ENCODE data around the gene PRSS37.
"Not testable (repeated sequence)": the region's sequence is repeated elsewhere in the genome, so short reads cannot be mapped to it uniquely, and the experiment has no call there.

Gene PRSS37

GRCh38 chr7:141864765-141865447 is 23.6 kb upstream of the PRSS37 start:
- H3K27ac ChIP-seq (ENCODE audit: low read length) = no peak overlapping the region
- no peaks in the 10 kb centered on the region for H3K36me3 ChIP-seq (ENCODE audit: control insufficient read depth in 2 of 2, insufficient read depth in 2 of 2, low read length in 2 of 2)
- no peak overlapping the region for H3K4me3 ChIP-seq (ENCODE audit: low read length in 2 of 2)
- H3K27me3 ChIP-seq (ENCODE audit: control insufficient read depth in 1 of 2, insufficient read depth in 2 of 2, low read length in 2 of 2) = no peaks in the 10 kb centered on the region
- H3K4me1 ChIP-seq (ENCODE audit: control insufficient read depth, insufficient read depth, low read length) = no peaks in the 10 kb centered on the region
- H3K9me3 ChIP-seq (ENCODE audit: control insufficient read depth in 2 of 2, low read length in 2 of 2) = no peaks in the 10 kb centered on the region
- no peak overlapping the region for H3K9ac ChIP-seq (ENCODE audit: low read length in 2 of 2)

GRCh38 chr7:141860207-141860606 is 18.9 kb upstream of the PRSS37 start:
- H3K9ac ChIP-seq (ENCODE audit: low read length in 2 of 2) = no peak overlapping the region
- no peaks in the 10 kb centered on the region for H3K27me3 ChIP-seq (ENCODE audit: control insufficient read depth in 1 of 2, insufficient read depth in 2 of 2, low read length in 2 of 2)
- H3K36me3 ChIP-seq (ENCODE audit: control insufficient read depth in 2 of 2, insufficient read depth in 2 of 2, low read length in 2 of 2) = no peaks in the 10 kb centered on the region
- no peaks in the 10 kb centered on the region for H3K4me1 ChIP-seq (ENCODE audit: control insufficient read depth, insufficient read depth, low read length)
- H3K4me3 ChIP-seq (ENCODE audit: low read length in 2 of 2) = no peak overlapping the region
- H3K9me3 ChIP-seq (ENCODE audit: control insufficient read depth in 2 of 2, low read length in 2 of 2) = peaks cover 0 to 3% of the 10 kb centered on the region in 2 donors
- H3K27ac ChIP-seq (ENCODE audit: low read length) = no peak overlapping the region

DNA sequence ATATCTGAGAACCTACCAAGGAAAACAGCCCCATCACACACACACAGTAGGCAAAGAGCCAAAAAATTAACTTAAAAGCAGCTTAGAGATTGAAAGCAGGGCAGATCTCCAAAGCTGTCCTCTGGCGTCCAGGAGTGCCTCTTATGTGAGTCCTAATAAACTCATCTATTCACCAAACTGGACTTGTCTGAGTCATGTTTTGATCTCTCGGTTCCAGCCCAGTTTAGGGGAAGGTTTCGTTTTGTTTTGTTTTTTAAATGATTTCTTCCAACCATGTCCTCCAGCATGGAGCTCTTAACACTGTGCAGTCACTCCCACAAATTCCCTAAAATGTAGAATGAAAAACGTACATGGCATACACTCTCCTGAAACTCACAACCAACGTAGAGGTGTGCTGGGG is 6.7 kb upstream of the PRSS37 start:
- peaks cover 3 to 10% of the 10 kb centered on the region in 2 donors for H3K9me3 ChIP-seq (ENCODE audit: control insufficient read depth in 2 of 2, low read length in 2 of 2)
- no peaks in the 10 kb centered on the region for H3K36me3 ChIP-seq (ENCODE audit: control insufficient read depth in 2 of 2, insufficient read depth in 2 of 2, low read length in 2 of 2)
- no peak overlapping the region for H3K9ac ChIP-seq (ENCODE audit: low read length in 2 of 2)
- H3K4me1 ChIP-seq (ENCODE audit: control insufficient read depth, insufficient read depth, low read length) = no peaks in the 10 kb centered on the region
- H3K4me3 ChIP-seq (ENCODE audit: low read length in 2 of 2) = no peak overlapping the region
- H3K27me3 ChIP-seq (ENCODE audit: control insufficient read depth in 1 of 2, insufficient read depth in 2 of 2, low read length in 2 of 2) = no peaks in the 10 kb centered on the region
- no peak overlapping the region for H3K27ac ChIP-seq (ENCODE audit: low read length)

DNA sequence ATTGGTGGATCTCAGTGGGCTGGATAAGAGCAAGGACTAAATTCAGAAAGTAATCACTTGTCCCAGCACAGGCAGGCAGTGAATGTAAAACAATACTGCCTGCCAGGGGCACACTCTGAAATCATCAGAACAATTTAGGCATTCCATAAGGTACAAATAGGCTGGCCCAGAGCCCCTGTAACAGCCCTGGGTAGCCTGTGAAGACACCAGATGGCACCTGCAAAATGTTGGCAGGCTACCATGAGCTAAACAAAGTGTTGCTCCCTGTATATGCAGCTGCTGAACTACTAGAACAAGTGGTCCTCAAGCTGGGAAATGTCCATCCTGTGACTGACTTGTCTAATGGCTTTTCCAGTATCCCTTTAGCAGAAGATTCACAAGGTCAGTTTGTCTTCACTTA is 3.0 kb upstream of the PRSS37 start:
- Histone ChIP-seq H3K9me3 (ENCODE audit: control insufficient read depth in 2 of 2, low read length in 2 of 2) (peaks cover 3 to 7% of the 10 kb centered on the region in 2 donors), H3K36me3 (ENCODE audit: control insufficient read depth in 2 of 2, insufficient read depth in 2 of 2, low read length in 2 of 2) (no peaks in the 10 kb centered on the region), H3K27me3 (ENCODE audit: control insufficient read depth in 1 of 2, insufficient read depth in 2 of 2, low read length in 2 of 2) (no peaks in the 10 kb centered on the region), H3K27ac (ENCODE audit: low read length) (no peak overlapping the region), H3K9ac (ENCODE audit: low read length in 2 of 2) (no peak overlapping the region), H3K4me1 (ENCODE audit: control insufficient read depth, insufficient read depth, low read length) (no peaks in the 10 kb centered on the region), H3K4me3 (ENCODE audit: low read length in 2 of 2) (no peak overlapping the region)

DNA sequence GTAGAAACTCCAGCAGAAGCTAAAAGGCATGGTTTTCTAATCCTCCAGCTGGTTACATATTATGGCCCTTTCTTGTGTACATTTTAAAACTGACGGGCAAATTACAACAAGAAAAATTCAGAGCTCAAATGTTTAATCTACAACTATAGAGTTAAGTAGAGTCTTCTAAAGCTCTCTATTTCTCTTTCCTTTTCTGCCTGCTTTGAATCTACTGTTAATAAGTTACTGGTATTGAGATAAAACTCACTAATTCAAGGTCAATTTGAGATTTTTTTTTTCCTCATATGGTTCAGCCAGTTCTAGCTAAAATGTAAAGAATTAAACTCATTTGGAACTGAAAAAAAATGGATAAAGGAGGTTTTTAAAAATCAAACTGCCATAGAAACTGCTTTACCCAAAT is 1.6 kb upstream of the PRSS37 start:
- no peaks in the 10 kb centered on the region for H3K27me3 ChIP-seq (ENCODE audit: control insufficient read depth in 1 of 2, insufficient read depth in 2 of 2, low read length in 2 of 2)
- no peak overlapping the region for H3K27ac ChIP-seq (ENCODE audit: low read length)
- H3K4me3 ChIP-seq (ENCODE audit: low read length in 2 of 2) = no peak overlapping the region
- H3K36me3 ChIP-seq (ENCODE audit: control insufficient read depth in 2 of 2, insufficient read depth in 2 of 2, low read length in 2 of 2) = no peaks in the 10 kb centered on the region
- no peak overlapping the region for H3K9ac ChIP-seq (ENCODE audit: low read length in 2 of 2)
- peaks cover 3 to 4% of the 10 kb centered on the region in 2 donors for H3K9me3 ChIP-seq (ENCODE audit: control insufficient read depth in 2 of 2, low read length in 2 of 2)
- no peaks in the 10 kb centered on the region for H3K4me1 ChIP-seq (ENCODE audit: control insufficient read depth, insufficient read depth, low read length)

- H3K27ac ChIP-seq (ENCODE audit: low read length) = no peak overlapping the region
- no peak overlapping the region for H3K9ac ChIP-seq (ENCODE audit: low read length in 2 of 2)
- H3K4me3 ChIP-seq (ENCODE audit: low read length in 2 of 2) = no peak overlapping the region
- no peaks in the 10 kb centered on the region for H3K36me3 ChIP-seq (ENCODE audit: control insufficient read depth in 2 of 2, insufficient read depth in 2 of 2, low read length in 2 of 2)
- H3K27me3 ChIP-seq (ENCODE audit: control insufficient read depth in 1 of 2, insufficient read depth in 2 of 2, low read length in 2 of 2) = no peaks in the 10 kb centered on the region
- no peaks in the 10 kb centered on the region for H3K4me1 ChIP-seq (ENCODE audit: control insufficient read depth, insufficient read depth, low read length)
- H3K9me3 ChIP-seq (ENCODE audit: control insufficient read depth in 2 of 2, low read length in 2 of 2) = no peaks in the 10 kb centered on the region
Observed at GRCh38 chr7:141840708-141841107, 577 bp downstream of the PRSS37 start.

DNA sequence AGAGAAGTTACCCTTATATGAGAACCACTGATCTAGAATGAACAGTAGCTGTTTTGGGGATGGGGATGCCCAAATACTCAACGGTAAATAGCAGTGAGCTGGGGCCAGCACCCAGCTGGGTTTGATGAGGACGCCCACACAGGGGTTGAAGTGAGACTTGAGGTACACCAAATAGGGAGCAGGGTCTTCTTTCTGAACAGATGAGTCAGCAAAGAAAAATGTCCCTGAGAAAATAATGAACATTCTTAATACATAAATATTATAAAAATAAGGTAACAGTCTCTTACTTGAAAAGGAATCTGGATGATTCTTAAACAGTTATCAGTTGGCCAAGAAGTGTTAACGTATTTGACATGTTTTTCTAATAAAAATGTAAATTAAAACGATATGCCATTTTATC is 2.0 kb downstream of the PRSS37 start:
- no peaks in the 10 kb centered on the region for H3K9me3 ChIP-seq (ENCODE audit: control insufficient read depth in 2 of 2, low read length in 2 of 2)
- no peaks in the 10 kb centered on the region for H3K36me3 ChIP-seq (ENCODE audit: control insufficient read depth in 2 of 2, insufficient read depth in 2 of 2, low read length in 2 of 2)
- no peak overlapping the region for H3K9ac ChIP-seq (ENCODE audit: low read length in 2 of 2)
- no peaks in the 10 kb centered on the region for H3K4me1 ChIP-seq (ENCODE audit: control insufficient read depth, insufficient read depth, low read length)
- no peak overlapping the region for H3K27ac ChIP-seq (ENCODE audit: low read length)
- H3K27me3 ChIP-seq (ENCODE audit: control insufficient read depth in 1 of 2, insufficient read depth in 2 of 2, low read length in 2 of 2) = no peaks in the 10 kb centered on the region
- H3K4me3 ChIP-seq (ENCODE audit: low read length in 2 of 2) = no peak overlapping the region

- no peak overlapping the region for H3K4me3 ChIP-seq (ENCODE audit: low read length in 2 of 2)
- no peaks in the 10 kb centered on the region for H3K4me1 ChIP-seq (ENCODE audit: control insufficient read depth, insufficient read depth, low read length)
- H3K27ac ChIP-seq (ENCODE audit: low read length) = no peak overlapping the region
- H3K27me3 ChIP-seq (ENCODE audit: control insufficient read depth in 1 of 2, insufficient read depth in 2 of 2, low read length in 2 of 2) = no peaks in the 10 kb centered on the region
- no peak overlapping the region for H3K9ac ChIP-seq (ENCODE audit: low read length in 2 of 2)
- H3K36me3 ChIP-seq (ENCODE audit: control insufficient read depth in 2 of 2, insufficient read depth in 2 of 2, low read length in 2 of 2) = no peaks in the 10 kb centered on the region
- H3K9me3 ChIP-seq (ENCODE audit: control insufficient read depth in 2 of 2, low read length in 2 of 2) = no peaks in the 10 kb centered on the region
Observed at GRCh38 chr7:141838581-141838980, 2.7 kb downstream of the PRSS37 start.

- no peaks in the 10 kb centered on the region for H3K27me3 ChIP-seq (ENCODE audit: control insufficient read depth in 1 of 2, insufficient read depth in 2 of 2, low read length in 2 of 2)
- H3K36me3 ChIP-seq (ENCODE audit: control insufficient read depth in 2 of 2, insufficient read depth in 2 of 2, low read length in 2 of 2) = no peaks in the 10 kb centered on the region
- no peak overlapping the region for H3K9ac ChIP-seq (ENCODE audit: low read length in 2 of 2)
- no peak overlapping the region for H3K27ac ChIP-seq (ENCODE audit: low read length)
- H3K4me3 ChIP-seq (ENCODE audit: low read length in 2 of 2) = no peak overlapping the region
- no peaks in the 10 kb centered on the region for H3K4me1 ChIP-seq (ENCODE audit: control insufficient read depth, insufficient read depth, low read length)
- H3K9me3 ChIP-seq (ENCODE audit: control insufficient read depth in 2 of 2, low read length in 2 of 2) = peaks cover 0 to 2% of the 10 kb centered on the region in 2 donors
Observed at GRCh38 chr7:141837683-141838082, 3.6 kb downstream of the PRSS37 start.

GRCh38 chr7:141822432-141822831 is 18.9 kb downstream of the PRSS37 start:
- H3K4me1 ChIP-seq (ENCODE audit: control insufficient read depth, insufficient read depth, low read length); H3K27ac ChIP-seq (ENCODE audit: low read length); H3K36me3 ChIP-seq (ENCODE audit: control insufficient read depth in 2 of 2, insufficient read depth in 2 of 2, low read length in 2 of 2); H3K9me3 ChIP-seq (ENCODE audit: control insufficient read depth in 2 of 2, low read length in 2 of 2); H3K27me3 ChIP-seq (ENCODE audit: control insufficient read depth in 1 of 2, insufficient read depth in 2 of 2, low read length in 2 of 2); H3K4me3 ChIP-seq (ENCODE audit: low read length in 2 of 2); H3K9ac ChIP-seq (ENCODE audit: low read length in 2 of 2): not testable (repeated sequence)

DNA sequence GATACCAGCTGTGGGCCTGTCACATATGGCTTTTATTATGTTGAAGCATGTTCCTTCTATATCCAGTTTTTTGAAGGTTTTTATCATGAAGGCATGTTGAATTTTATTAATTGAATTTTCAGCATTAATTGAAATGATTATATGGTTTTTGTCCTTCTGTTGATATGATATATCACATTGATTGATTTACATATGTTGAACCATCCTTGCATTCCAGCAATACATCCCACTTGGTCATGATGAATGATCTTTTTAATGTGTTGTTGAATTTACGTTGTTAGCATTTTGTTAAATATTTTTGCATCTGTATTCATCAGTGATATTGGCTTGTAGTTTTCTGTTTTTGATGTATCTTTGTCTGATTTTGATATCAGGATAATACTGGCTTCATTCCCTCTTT is 21.2 kb downstream of the PRSS37 start:
- Histone ChIP-seq H3K36me3 (ENCODE audit: control insufficient read depth in 2 of 2, insufficient read depth in 2 of 2, low read length in 2 of 2) (peaks cover 0 to 2% of the 10 kb centered on the region in 2 donors), H3K9ac (ENCODE audit: low read length in 2 of 2) (no peak overlapping the region), H3K4me3 (ENCODE audit: low read length in 2 of 2) (no peak overlapping the region), H3K9me3 (ENCODE audit: control insufficient read depth in 2 of 2, low read length in 2 of 2) (peaks cover 0 to 9% of the 10 kb centered on the region in 2 donors), H3K27ac (ENCODE audit: low read length) (no peak overlapping the region), H3K27me3 (ENCODE audit: control insufficient read depth in 1 of 2, insufficient read depth in 2 of 2, low read length in 2 of 2) (no peaks in the 10 kb centered on the region), H3K4me1 (ENCODE audit: control insufficient read depth, insufficient read depth, low read length) (no peaks in the 10 kb centered on the region)
